IMR-90 (cell line): ENCODE measurements around the gene DOCK9. TPM values are rescaled to one million over a fixed set of nuclear protein-coding genes. Genes with fewer than 3 reads are reported as not detected.

Experiments
- ATAC-seq: fragments of 200-7000 bp; cut with Tn5 transposase; 2 replicates; pipeline ENCODE4 v1.9.1; 2020; ENCODE audit warnings: low read depth, mild to moderate bottlenecking, moderate library complexity
- BruUV-seq: library from RNA; stranded (reverse); fragments of 400-500 nt; replicated peaks from 2 replicates; lab custom pipeline; 2021; lab: Mats Ljungman, UMichigan
- CTCF ChIA-PET: fragments of 300-600 bp; formaldehyde crosslinking; extraction: SDS; loops from one replicate; lab custom pipeline; 2021; ENCODE audit warnings: antibody characterized with exemption; lab: Yijun Ruan, JAX
- POLR2A ChIA-PET: fragments of 300-600 bp; sonication (Branson Sonifier 250); formaldehyde crosslinking; loops from one replicate; lab custom pipeline; 2022; ENCODE audit warnings: antibody characterized with exemption; ENCODE audit not compliant: unreplicated experiment; lab: Charles Lee
- DNase-seq: peaks from one replicate; pipeline ENCODE4 v3.0.0; 2013
- H2AFZ ChIP-seq: replicated peaks from 2 replicates; pipeline ENCODE3; 2013; ENCODE audit warnings: low read length, mild to moderate bottlenecking; ENCODE audit not compliant: poor library complexity
- H2AK5ac ChIP-seq: 2 replicates; pipeline ENCODE4 v1.6.1; 2013; ENCODE audit warnings: low read depth, low read length, inconsistent platforms
- H2AK9ac ChIP-seq: replicated peaks from 2 replicates; pipeline ENCODE3; 2013; ENCODE audit warnings: mild to moderate bottlenecking, low read depth, low read length, moderate library complexity; ENCODE audit not compliant: poor library complexity
- H2BK120ac ChIP-seq: 2 replicates; pipeline ENCODE4 v1.6.1; 2013; ENCODE audit warnings: low read depth, low read length, inconsistent platforms
- H2BK15ac ChIP-seq: 3 replicates; pipeline ENCODE4 v1.6.1; 2013; ENCODE audit warnings: low read depth, low read length, inconsistent platforms
- H2BK20ac ChIP-seq: 2 replicates; pipeline ENCODE4 v1.6.1; 2013; ENCODE audit warnings: low read depth, mild to moderate bottlenecking, inconsistent platforms, low read length, moderate library complexity
- H2BK5ac ChIP-seq: 2 replicates; pipeline ENCODE4 v1.6.1; 2013; ENCODE audit warnings: mild to moderate bottlenecking, low read depth, low read length, inconsistent platforms; ENCODE audit not compliant: poor library complexity, severe bottlenecking
- H3K14ac ChIP-seq: replicated peaks from 2 replicates; pipeline ENCODE4 v1.6.1; 2013; ENCODE audit warnings: low read depth, low read length, inconsistent platforms
- H3K18ac ChIP-seq: 2 replicates; pipeline ENCODE4 v1.6.1; 2013; ENCODE audit warnings: low read depth, low read length, control low read depth
- H3K23ac ChIP-seq: 2 replicates; pipeline ENCODE4 v1.6.1; 2013; ENCODE audit warnings: low read depth, low read length, inconsistent platforms
- H3K27ac ChIP-seq: 2 replicates; pipeline ENCODE4 v1.5.1; 2013; ENCODE audit warnings: mild to moderate bottlenecking, control low read depth, low read length; ENCODE audit not compliant: insufficient read depth
- H3K27me3 ChIP-seq: 2 replicates; pipeline ENCODE4 v1.6.1; 2013; ENCODE audit warnings: low read length; ENCODE audit not compliant: control insufficient read depth, insufficient read depth
- H3K36me3 ChIP-seq: 2 replicates; pipeline ENCODE4 v1.6.1; 2013; ENCODE audit warnings: low read length, mixed read lengths; ENCODE audit not compliant: control insufficient read depth, insufficient read depth
- H3K4ac ChIP-seq: 2 replicates; pipeline ENCODE4 v1.6.1; 2013; ENCODE audit warnings: low read depth, low read length, inconsistent platforms
- H3K4me1 ChIP-seq: 2 replicates; pipeline ENCODE4 v1.6.1; 2013; ENCODE audit warnings: low read length, mixed read lengths; ENCODE audit not compliant: control insufficient read depth, insufficient read depth
- H3K4me2 ChIP-seq: 2 replicates; pipeline ENCODE4 v1.6.1; 2013; ENCODE audit warnings: low read depth, mild to moderate bottlenecking, control low read depth, low read length, moderate library complexity
- H3K4me3 ChIP-seq: 2 replicates; pipeline ENCODE4 v1.5.1; 2013; ENCODE audit warnings: low read depth, mild to moderate bottlenecking, control low read depth, low read length, moderate library complexity; ENCODE audit not compliant: insufficient read depth
- H3K56ac ChIP-seq: 2 replicates; pipeline ENCODE4 v1.6.1; 2013; ENCODE audit warnings: low read length, inconsistent platforms; ENCODE audit not compliant: insufficient read depth; ENCODE audit errors: extremely low read depth
- H3K79me1 ChIP-seq, 2 experiments: 2 replicates each; pipeline ENCODE4 v1.6.1; 2013; ENCODE audit warnings: low read length in 2 of 2, inconsistent platforms in 1 of 2, low read depth in 1 of 2
- H3K9ac ChIP-seq: 2 replicates; pipeline ENCODE4 v1.6.1; 2013; ENCODE audit warnings: low read depth, low read length, control low read depth
- H3K9me1 ChIP-seq: 2 replicates; pipeline ENCODE4 v1.6.1; 2013; ENCODE audit warnings: low read length, inconsistent platforms; ENCODE audit not compliant: insufficient read depth
- H3K9me3 ChIP-seq: 2 replicates; pipeline ENCODE4 v1.6.1; 2013; ENCODE audit warnings: low read length; ENCODE audit not compliant: control insufficient read depth, insufficient read depth
- H4K20me1 ChIP-seq: 2 replicates; pipeline ENCODE4 v1.6.1; 2013; ENCODE audit warnings: low read length, inconsistent platforms; ENCODE audit not compliant: insufficient read depth
- H4K5ac ChIP-seq: 2 replicates; pipeline ENCODE4 v1.6.1; 2013; ENCODE audit warnings: mild to moderate bottlenecking, low read depth, low read length, control low read depth
- H4K8ac ChIP-seq, 2 experiments: 2 replicates each; pipeline ENCODE4 v1.6.1; 2013; ENCODE audit warnings: low read depth in 2 of 2, low read length in 2 of 2, control low read depth in 1 of 2, inconsistent platforms in 1 of 2
- H4K91ac ChIP-seq: 2 replicates; pipeline ENCODE4 v1.6.1; 2013; ENCODE audit warnings: low read depth, low read length, inconsistent platforms; ENCODE audit not compliant: insufficient read depth
- CEBPB ChIP-seq: IDR thresholded peaks from 2 replicates; pipeline ENCODE4 v1.6.1; 2012; ENCODE audit warnings: low read depth, low read length, improper control_type of control experiment
- CTCF ChIP-seq: conservative IDR thresholded peaks from 2 replicates; pipeline ENCODE4 v1.5.1; 2012; ENCODE audit warnings: mild to moderate bottlenecking, low read depth, low read length, improper control_type of control experiment
- ELK1 ChIP-seq: fragments of 150-350 bp; IDR thresholded peaks from 2 replicates; pipeline ENCODE4 v1.6.1; 2016; ENCODE audit warnings: low read depth, mild to moderate bottlenecking, low read length, moderate library complexity, borderline replicate concordance
- FOS ChIP-seq: fragments of 150-350 bp; IDR thresholded peaks from 2 replicates; pipeline ENCODE4 v1.6.1; 2016; ENCODE audit warnings: low read depth, low read length
- MAFK ChIP-seq: IDR thresholded peaks from 2 replicates; pipeline ENCODE4 v1.6.1; 2012; ENCODE audit warnings: low read depth, low read length, improper control_type of control experiment
- POLR2A ChIP-seq: IDR thresholded peaks from 2 replicates; pipeline ENCODE4 v1.6.1; 2012; ENCODE audit warnings: mild to moderate bottlenecking, low read depth, low read length
- RFX5 ChIP-seq: IDR thresholded peaks from 2 replicates; pipeline ENCODE4 v1.8.0; 2012; ENCODE audit warnings: low read depth, mild to moderate bottlenecking, low read length, moderate library complexity
- SMC3 ChIP-seq: fragments of 150-350 bp; IDR thresholded peaks from 2 replicates; pipeline ENCODE4 v1.6.1; 2016; ENCODE audit warnings: low read depth, mild to moderate bottlenecking, antibody characterized with exemption, low read length, moderate library complexity
- USF2 ChIP-seq: fragments of 150-350 bp; IDR thresholded peaks from 2 replicates; pipeline ENCODE4 v1.6.1; 2017; ENCODE audit warnings: mild to moderate bottlenecking, antibody characterized with exemption, low read length, low read depth
- WGBS, 2 experiments: methylation state at CpG; one replicate each; pipeline versions ENCODE4 v1.1.5 to v1.1.7; 2013; ENCODE audit warnings: missing lambda C conversion rate in 2 of 2; ENCODE audit not compliant: insufficient read length in 1 of 2; ENCODE audit errors: extremely low coverage in 2 of 2; 5-methylcytosine and 5-hydroxymethylcytosine counted together
- dilution Hi-C: fragments of 300-500 bp; cut with HindIII; formaldehyde crosslinking; loops from one replicate; pipeline ENCODE4 v1.14.3; 2018; ENCODE audit warnings: low sequenced_read_pairs; ENCODE audit not compliant: unreplicated experiment
- in situ Hi-C: fragments of 300-500 bp; cut with MboI; formaldehyde crosslinking; loops from 3 replicates; pipeline ENCODE4 v1.14.3; 2019; ENCODE audit warnings: low sequenced_read_pairs, inconsistent platforms, mixed read lengths
- intact Hi-C: fragments of 100-400 bp; cut with micrococcal nuclease; formaldehyde crosslinking; loops from 2 replicates; pipeline ENCODE4 v1.10.0; 2022
- polyA plus RNA-seq, 3 experiments: library from polyadenylated mRNA; depleted of rRNA; stranded (reverse); fragments of >200 nt; gene quantifications; 2 replicates each; pipeline ENCODE4 v1.2.3, GENCODE V29; 2012; ENCODE audit warnings: low replicate concordance in 1 of 3
- total RNA-seq: library from RNA; depleted of rRNA; stranded (reverse); fragments of >200 nt; gene quantifications from 2 replicates; pipeline ENCODE4 v1.2.3, GENCODE V29; 2012

DOCK9 gene
- total and polyA plus RNA-seq, 2 of the 4 experiments (the other 2 are of a cell fraction), result 4.8 to 7.2 TPM

- H3K4me1 ChIP-seq, result no peaks in the 10 kb centered on the region
- no peaks in the 10 kb centered on the region for H3K9me3 ChIP-seq
- H3K14ac ChIP-seq, result no peak overlapping the region
- H4K8ac ChIP-seq, result no peak overlapping the region
- H3K23ac ChIP-seq, result no peak overlapping the region
- H3K18ac ChIP-seq, result no peak overlapping the region
- 79% methylated on average over 2 of the region's 7 CpGs; no CpG with 5 or more reads in 1 of the 2 experiments for WGBS, 2 experiments
- no peak overlapping the region for H2BK20ac ChIP-seq
- no peaks in the 10 kb centered on the region for H3K36me3 ChIP-seq
- intact Hi-C loops (no loop called here), dilution Hi-C loops (no loop called here), in situ Hi-C loops (no loop called here)
- ATAC-seq (0 out of 2 replicates have a peak, but pooled peaks have one; percentile 35), DNase-seq (no peak)
- H3K4me3 ChIP-seq, result no peak overlapping the region
- H3K27ac ChIP-seq, result no peak overlapping the region
- POLR2A ChIA-PET, result no interaction called here
- H3K27me3 ChIP-seq, result no peaks in the 10 kb centered on the region
- BruUV-seq, result no TSS peak
- H2AFZ ChIP-seq, result no peak overlapping the region
- no peak overlapping the region for H3K4ac ChIP-seq
- no peak overlapping the region for H2BK15ac ChIP-seq
- no peak for TF ChIP-seq MAFK
- TF ChIP-seq CEBPB, result no peak
- no peak for TF ChIP-seq RFX5
- no peak for TF ChIP-seq POLR2A
- TF ChIP-seq USF2, result no peak
- no peak for TF ChIP-seq CTCF
- TF ChIP-seq ELK1, result no peak
- no peak for TF ChIP-seq FOS
- TF ChIP-seq SMC3, result no peak
- peaks cover 12% of the 10 kb centered on the region; the same call in 1 of the 2 replicates for H3K9me1 ChIP-seq
- H4K20me1 ChIP-seq, result no peaks in the 10 kb centered on the region
- no peak overlapping the region for H3K4me2 ChIP-seq
- no peak overlapping the region for H3K9ac ChIP-seq
- no peaks in the 10 kb centered on the region for H3K79me1 ChIP-seq
- H3K56ac ChIP-seq, result no peak overlapping the region
- no peak overlapping the region for H4K5ac ChIP-seq
- H2AK5ac ChIP-seq, result no peak overlapping the region
- H4K91ac ChIP-seq, result no peak overlapping the region
- CTCF ChIA-PET, result no interaction called here
- no peak overlapping the region for H2BK5ac ChIP-seq
- H2AK9ac ChIP-seq, result no peak overlapping the region
- H2BK120ac ChIP-seq, result no peak overlapping the region
Measured at GRCh38 chr13:98803111-98803561, 174.7 kb downstream of the DOCK9 start.
